Activated CD8-positive, alpha-beta memory T cell treated with anti-CD3 and anti-CD28 coated beads for 36 hours (primary cell): ENCODE results near the gene PDHB. TPM values are rescaled to one million over a fixed set of nuclear protein-coding genes. Genes with fewer than 3 reads are reported as not detected.

Experiments
- CTCF ChIA-PET: fragments of 350-600 bp; sonication (Branson Sonifier 250); formaldehyde crosslinking; loops from one replicate; lab custom pipeline; 2021; ENCODE audit warnings: antibody characterized with exemption; lab: Charles Lee
- POLR2A ChIA-PET: fragments of 350-600 bp; sonication (Branson Sonifier 250); formaldehyde crosslinking; loops from one replicate; lab custom pipeline; 2021; ENCODE audit warnings: antibody characterized with exemption; lab: Charles Lee
- total RNA-seq, 2 experiments: library from RNA; stranded (reverse); gene quantifications; one replicate each; pipeline ENCODE4 v1.2.3, GENCODE V29; 2021

Gene PDHB
- total RNA-seq, result 10 to 100 TPM; 58.8 to 62.1 TPM

- ChIA-PET POLR2A (interaction anchor here (0.6 to 1.0 kb wide), 5 partner anchors 20 to 127 kb away, joined by 3 to 12 read pairs (median 3); partner anchors contain the start of genes HTD2 and RPP14), CTCF (interaction anchor here (1.2 kb wide), 1 partner anchor 12 kb away, joined by 3 read pairs; no protein-coding TSS in a partner anchor)
These were observed at the start of gene PDHB for GRCh38 chr3:58433400-58434167. TSS of gene PDHB (minus strand) at chr3:58433832. CDS start at chr3:58433809, 23 bp downstream.

GRCh38 chr3:58482917-58483636, 49.4 kb upstream of the PDHB start:
- CTCF ChIA-PET, result interaction anchor here (0.7 to 1.0 kb wide), 4 partner anchors 19 to 451 kb away, joined by 3 to 4 read pairs (median 3); no protein-coding TSS in a partner anchor
- POLR2A ChIA-PET, result no interaction called here

GRCh38 chr3:58480309-58480708, 46.7 kb upstream of the PDHB start:
- CTCF ChIA-PET, result interaction anchor here (0.8 kb wide), 1 partner anchor 9 kb away, joined by 3 read pairs; no protein-coding TSS in a partner anchor

GRCh38 chr3:58478781-58479180, 45.1 kb upstream of the PDHB start:
- POLR2A ChIA-PET, result no interaction called here
- CTCF ChIA-PET, result no interaction called here

More at GRCh38 chr3:58480309-58480708, 46.7 kb upstream of the PDHB start:
- POLR2A ChIA-PET, result no interaction called here

GRCh38 chr3:58474967-58475578, 41.4 kb upstream of the PDHB start:
- POLR2A ChIA-PET, result no interaction called here
- CTCF ChIA-PET, result interaction anchor here (1.4 kb wide), 1 partner anchor 38 kb away, joined by 3 read pairs; no protein-coding TSS in a partner anchor

GRCh38 chr3:58474348-58474911, 40.8 kb upstream of the PDHB start:
- CTCF ChIA-PET, result interaction anchor here (0.8 to 5.1 kb wide), 3 partner anchors 12 to 37 kb away, joined by 3 to 37 read pairs (median 4); partner anchors contain the start of gene KCTD6

GRCh38 chr3:58473275-58473674, 39.6 kb upstream of the PDHB start:
- ChIA-PET CTCF (interaction anchor here (0.5 to 5.1 kb wide), 2 partner anchors 18 to 139 kb away, joined by 4 to 37 read pairs; partner anchors contain the start of gene KCTD6), POLR2A (no interaction called here)

More at GRCh38 chr3:58474348-58474911, 40.8 kb upstream of the PDHB start:
- POLR2A ChIA-PET, result no interaction called here

GRCh38 chr3:58471025-58471887, 37.6 kb upstream of the PDHB start:
- ChIA-PET POLR2A (interaction anchor here (0.6 kb wide), 1 partner anchor 51 kb away, joined by 3 read pairs; no protein-coding TSS in a partner anchor), CTCF (interaction anchor here (2.2 to 5.1 kb wide), 2 partner anchors 20 to 61 kb away, joined by 10 to 37 read pairs; partner anchors contain the start of gene KCTD6)

- ChIA-PET CTCF (interaction anchor here (1.1 to 5.1 kb wide), 3 partner anchors 21 to 62 kb away, joined by 3 to 37 read pairs (median 10); partner anchors contain the start of gene KCTD6), POLR2A (no interaction called here)
These were observed 36.9 kb upstream of the PDHB start for GRCh38 chr3:58470363-58471024.

GRCh38 chr3:58469096-58469495, 35.5 kb upstream of the PDHB start:
- CTCF ChIA-PET, result interaction anchor here (1.6 kb wide), 1 partner anchor 51 kb away, joined by 3 read pairs; no protein-coding TSS in a partner anchor

GRCh38 chr3:58466899-58467563, 33.4 kb upstream of the PDHB start:
- ChIA-PET POLR2A (no interaction called here), CTCF (interaction anchor here (2.2 kb wide), 1 partner anchor 25 kb away, joined by 5 read pairs; the partner anchor contains the start of gene KCTD6)

More at GRCh38 chr3:58469096-58469495, 35.5 kb upstream of the PDHB start:
- POLR2A ChIA-PET, result no interaction called here

- ChIA-PET CTCF (interaction anchor here (1.0 kb wide), 1 partner anchor 26 kb away, joined by 4 read pairs; no protein-coding TSS in a partner anchor), POLR2A (no interaction called here)
These were observed 31.2 kb upstream of the PDHB start for GRCh38 chr3:58464866-58465265.

- POLR2A ChIA-PET, result no interaction called here
- CTCF ChIA-PET, result interaction anchor here (0.6 to 1.3 kb wide), 17 partner anchors 13 to 157 kb away, joined by 3 to 5 read pairs (median 3); partner anchors contain the start of genes HTD2 and RPP14
These were observed 30.3 kb upstream of the PDHB start for GRCh38 chr3:58463942-58464271.

GRCh38 chr3:58463181-58463941, 29.7 kb upstream of the PDHB start:
- CTCF ChIA-PET, result interaction anchor here (0.6 to 1.3 kb wide), 17 partner anchors 13 to 223 kb away, joined by 3 to 5 read pairs (median 3); partner anchors contain the start of genes HTD2 and RPP14
- POLR2A ChIA-PET, result no interaction called here

GRCh38 chr3:58462829-58463180, 29.2 kb upstream of the PDHB start:
- POLR2A ChIA-PET, result no interaction called here
- CTCF ChIA-PET, result no interaction called here

- CTCF ChIA-PET, result no interaction called here
These were observed 25.5 kb upstream of the PDHB start for GRCh38 chr3:58459160-58459559.

More at GRCh38 chr3:58459160-58459559, 25.5 kb upstream of the PDHB start:
- POLR2A ChIA-PET, result no interaction called here
